Left ventricle myocardium superior (tissue), 1 donor: Measurements from ENCODE around the gene CCDC91. TPM values are rescaled to one million over a fixed set of nuclear protein-coding genes. Genes with fewer than 3 reads are reported as not detected.
A peak's percentile ranks its signal among the peaks of the same experiment; 100 is the strongest.
"Not testable (repeated sequence)": the region's sequence is repeated elsewhere in the genome, so short reads cannot be mapped to it uniquely, and the experiment has no call there.

Experiments
- ATAC-seq: fragments of 200-7000 bp; cut with Tn5 transposase; one replicate; pipeline ENCODE4 v1.9.1; 2020; ENCODE audit warnings: mild to moderate bottlenecking, moderate library complexity
- DNase-seq: peaks from one replicate; pipeline ENCODE4 v3.0.0-alpha.2; 2020
- intact Hi-C: fragments of 100-400 bp; cut with micrococcal nuclease; formaldehyde crosslinking; loops from one replicate; pipeline ENCODE4 v1.11.0; 2022
- total RNA-seq: library from RNA; stranded (reverse); fragmentation: NEBNext Ultra II Directional; extraction: Animal tissue kit (Norgen Biotek cat#: 25700); gene quantifications from one replicate; pipeline ENCODE4 v1.2.1, GENCODE V29; 2021
- donor health status: DM: no; HTN: yes; CAD: no; lungs with severe emphysema.

CCDC91 gene
- total RNA-seq, 1 donor from 2014 or later = 46.0 TPM

DNA sequence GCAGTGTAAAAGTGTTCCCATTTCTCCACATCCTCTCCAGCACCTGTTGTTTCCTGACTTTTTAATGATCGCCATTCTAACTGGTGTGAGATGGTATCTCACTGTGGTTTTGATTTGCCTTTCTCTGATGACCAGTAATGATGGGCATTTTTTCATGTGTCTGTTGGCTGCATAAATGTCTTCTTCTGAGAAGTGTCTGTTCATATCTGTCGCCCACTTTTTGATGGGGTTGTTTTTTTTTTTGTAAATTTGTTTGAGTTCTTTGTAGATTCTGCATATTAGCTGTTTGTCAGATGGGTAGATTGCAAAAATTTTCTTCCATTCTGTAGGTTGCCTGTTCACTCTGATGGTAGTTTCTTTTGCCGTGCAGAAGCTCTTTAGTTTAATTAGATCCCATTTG is 140.0 kb downstream of the CCDC91 start:
- intact Hi-C loops, DNase-seq, ATAC-seq: not testable (repeated sequence)

- intact Hi-C loops = no loop called here
- ATAC-seq (no peak), DNase-seq (no peak)
These were observed 140.9 kb downstream of the CCDC91 start for GRCh38 chr12:28331130-28331529.

GRCh38 chr12:28340261-28341045 is 150.2 kb downstream of the CCDC91 start:
- no peak for DNase-seq
- ATAC-seq = peak; percentile 15

GRCh38 chr12:28343713-28344112 is 153.5 kb downstream of the CCDC91 start:
- ATAC-seq = no peak
- no peak for DNase-seq
- intact Hi-C loops = no loop called here

More at GRCh38 chr12:28340261-28341045, 150.2 kb downstream of the CCDC91 start:
- intact Hi-C loops = no loop called here

- intact Hi-C loops = no loop called here
- peak; percentile 56 for ATAC-seq
- DNase-seq = no peak
These were observed 156.3 kb downstream of the CCDC91 start for GRCh38 chr12:28346567-28346966.

GRCh38 chr12:28349196-28349595 is 158.9 kb downstream of the CCDC91 start:
- ATAC-seq = no peak
- intact Hi-C loops = no loop called here

DNA sequence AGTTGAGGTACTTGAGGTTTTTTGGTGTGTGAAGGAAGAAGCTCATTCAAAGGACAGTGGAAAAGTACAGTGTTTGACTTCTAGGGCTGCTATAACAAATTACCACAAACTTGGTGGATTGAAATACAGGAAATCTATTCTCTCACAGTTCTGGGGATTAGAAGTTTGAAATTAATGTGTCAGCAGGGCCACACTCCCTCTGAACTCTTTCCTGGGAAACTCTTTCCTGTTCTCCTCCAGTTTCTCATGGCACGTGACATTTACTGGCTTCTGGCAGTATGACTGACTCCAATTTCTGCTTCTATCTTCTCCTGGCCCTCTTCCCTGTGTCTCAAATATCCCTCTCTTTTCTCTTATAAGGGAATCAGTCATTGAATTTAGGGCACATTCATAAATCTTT is 160.2 kb downstream of the CCDC91 start:
- intact Hi-C loops = no loop called here
- DNase-seq = no peak
- ATAC-seq = no peak

More at GRCh38 chr12:28349196-28349595, 158.9 kb downstream of the CCDC91 start:
- no peak for DNase-seq

DNA sequence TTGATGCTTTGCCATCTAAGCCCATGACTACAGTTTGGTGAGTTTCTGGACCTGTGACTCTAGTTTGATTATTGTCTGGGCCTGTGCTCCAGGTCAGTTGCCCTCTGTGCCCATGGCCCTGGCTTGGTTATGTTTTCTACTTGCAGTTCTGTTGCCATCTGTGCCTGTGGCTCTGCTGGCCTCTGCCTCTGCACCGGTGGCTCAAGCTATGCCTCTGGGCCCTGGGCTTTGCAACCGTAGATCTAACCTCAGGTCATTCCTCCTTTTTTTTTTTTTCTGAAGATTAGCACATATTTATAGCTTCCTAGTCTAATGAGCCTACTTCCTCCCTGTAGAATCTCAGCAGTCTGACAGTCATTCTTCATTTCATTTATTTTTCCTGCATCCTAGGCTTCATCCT is 161.2 kb downstream of the CCDC91 start:
- ATAC-seq = no peak
- intact Hi-C loops = no loop called here
- no peak for DNase-seq

DNA sequence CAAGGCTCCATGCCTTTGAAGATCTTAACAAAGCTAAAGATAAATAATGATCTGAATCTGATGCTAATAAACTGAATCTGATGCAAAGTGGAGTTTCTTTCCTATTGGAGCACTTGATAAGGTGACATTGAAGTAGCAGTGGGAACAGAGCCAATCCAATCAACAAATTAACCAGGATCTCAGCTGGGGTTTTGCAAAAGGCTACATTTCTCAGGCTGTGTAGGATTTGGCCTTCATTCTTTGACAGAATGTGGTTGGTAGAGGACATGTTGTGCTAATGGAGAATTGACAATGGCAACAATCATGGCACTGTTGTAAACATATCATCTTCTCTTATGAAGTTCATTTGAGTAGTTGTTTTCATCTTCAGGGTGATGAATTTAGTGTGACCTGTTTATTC is 164.9 kb downstream of the CCDC91 start:
- DNase-seq (no peak), ATAC-seq (no peak)
- intact Hi-C loops = no loop called here

- DNase-seq = peak; percentile 39
- intact Hi-C loops = no loop called here
- ATAC-seq = peak; percentile 71
These were observed 170.0 kb downstream of the CCDC91 start for GRCh38 chr12:28360253-28360652.

DNA sequence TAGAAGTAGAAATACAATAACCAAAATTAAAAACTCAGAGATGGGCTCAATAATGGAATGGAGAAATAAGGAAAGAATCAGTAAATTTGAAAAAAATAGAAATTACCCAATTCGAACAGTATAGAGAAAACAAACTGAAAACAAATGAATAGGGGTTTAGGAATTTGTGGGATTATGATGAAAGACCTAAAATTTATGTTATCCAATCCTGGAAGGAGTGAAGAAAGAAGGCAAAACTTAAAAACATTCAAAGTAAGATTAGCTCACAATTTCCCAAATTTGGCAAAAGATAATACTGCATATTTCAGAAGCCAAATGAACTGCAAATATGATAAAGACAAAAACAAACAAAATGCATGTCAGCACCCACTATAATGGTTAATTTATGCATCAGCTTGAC is 177.1 kb downstream of the CCDC91 start:
- DNase-seq (no peak), ATAC-seq (no peak)
- intact Hi-C loops = no loop called here

- intact Hi-C loops = no loop called here
- DNase-seq (no peak), ATAC-seq (no peak)
These were observed 177.7 kb downstream of the CCDC91 start for GRCh38 chr12:28367993-28368392.

DNA sequence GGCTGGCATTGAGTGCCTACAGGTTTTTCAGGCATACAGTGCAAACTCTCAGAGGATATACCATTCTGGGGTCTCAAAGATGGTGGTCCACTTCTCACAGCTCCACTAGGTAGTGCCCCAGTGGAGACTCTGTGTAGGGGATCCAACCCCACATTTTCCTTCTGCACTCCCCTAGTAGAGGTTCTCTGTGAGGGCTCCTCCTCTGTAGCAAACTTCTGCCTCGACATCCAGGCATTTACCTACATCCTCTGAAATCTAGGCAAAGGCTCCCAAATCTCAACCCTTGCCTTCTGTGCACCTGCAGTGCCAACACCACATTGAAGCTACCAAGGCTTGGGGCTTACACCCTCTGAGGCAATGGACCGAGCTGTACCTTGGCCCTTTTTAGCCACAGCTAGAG is 179.2 kb downstream of the CCDC91 start:
- no peak for ATAC-seq
- no peak for DNase-seq
- intact Hi-C loops = no loop called here

DNA sequence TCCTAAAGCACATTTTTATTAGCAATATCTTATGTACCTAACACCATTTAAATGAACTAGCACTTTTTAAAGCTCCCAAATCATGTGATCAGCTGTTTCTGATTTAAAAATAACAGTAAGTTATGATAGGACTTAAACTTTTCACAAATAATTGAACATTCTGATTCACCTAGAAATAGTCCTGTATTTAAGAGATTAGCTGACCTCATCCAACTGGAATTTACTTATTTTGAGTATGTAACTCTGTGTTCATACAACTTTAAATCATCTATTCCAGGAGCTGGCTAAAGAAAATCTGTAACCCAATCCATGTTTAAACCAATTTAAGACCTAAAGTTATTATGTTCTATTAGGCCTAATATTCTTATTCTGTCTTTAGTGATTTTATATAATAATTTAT is 184.3 kb downstream of the CCDC91 start:
- DNase-seq = no peak
- ATAC-seq = no peak
- intact Hi-C loops = no loop called here

DNA sequence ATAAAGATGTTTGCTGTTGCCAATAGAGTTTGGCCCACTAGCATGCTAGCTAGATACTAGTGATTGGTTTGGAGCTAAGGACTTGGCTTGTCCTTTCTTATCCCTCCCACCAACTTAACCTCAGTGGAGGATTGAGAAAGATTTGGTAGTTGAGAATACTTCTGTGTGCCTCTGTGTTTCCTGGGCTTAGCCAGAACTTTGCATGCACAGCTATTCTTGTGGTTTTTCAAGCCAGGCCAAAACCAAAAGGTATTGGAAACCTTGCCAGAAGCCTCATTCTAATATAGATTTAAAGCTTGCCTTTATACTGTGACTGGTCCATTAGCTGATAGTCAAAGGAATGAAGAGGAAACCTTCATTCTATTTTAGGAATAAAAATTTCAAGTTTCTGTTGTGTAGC is 188.5 kb downstream of the CCDC91 start:
- DNase-seq (no peak), ATAC-seq (no peak)
- intact Hi-C loops = no loop called here

GRCh38 chr12:28379779-28380178 is 189.5 kb downstream of the CCDC91 start:
- DNase-seq, intact Hi-C loops, ATAC-seq: not testable (repeated sequence)

DNA sequence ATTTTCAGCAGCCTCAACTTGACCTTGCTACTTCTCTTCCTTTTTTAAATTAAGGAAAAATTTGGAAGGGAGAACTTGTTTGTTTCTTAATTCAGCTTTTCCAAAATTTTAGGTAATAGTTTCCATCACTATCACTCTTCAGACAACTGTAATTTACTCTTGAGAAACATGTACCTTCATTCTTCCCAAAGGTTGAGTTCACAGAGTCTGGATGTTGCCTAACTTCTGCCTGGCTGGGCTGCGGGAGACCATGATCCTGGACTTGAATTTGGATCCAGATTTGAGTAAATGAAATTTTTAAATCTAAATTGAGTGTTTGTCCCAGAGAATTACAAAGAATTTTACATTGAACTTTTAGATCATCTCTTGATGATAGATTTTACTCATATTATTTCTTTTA is 193.1 kb downstream of the CCDC91 start:
- ATAC-seq = no peak
- DNase-seq = no peak
- intact Hi-C loops = no loop called here

- no peak for DNase-seq
- ATAC-seq = no peak
- intact Hi-C loops = no loop called here
These were observed 198.6 kb downstream of the CCDC91 start for GRCh38 chr12:28388879-28389278.

DNA sequence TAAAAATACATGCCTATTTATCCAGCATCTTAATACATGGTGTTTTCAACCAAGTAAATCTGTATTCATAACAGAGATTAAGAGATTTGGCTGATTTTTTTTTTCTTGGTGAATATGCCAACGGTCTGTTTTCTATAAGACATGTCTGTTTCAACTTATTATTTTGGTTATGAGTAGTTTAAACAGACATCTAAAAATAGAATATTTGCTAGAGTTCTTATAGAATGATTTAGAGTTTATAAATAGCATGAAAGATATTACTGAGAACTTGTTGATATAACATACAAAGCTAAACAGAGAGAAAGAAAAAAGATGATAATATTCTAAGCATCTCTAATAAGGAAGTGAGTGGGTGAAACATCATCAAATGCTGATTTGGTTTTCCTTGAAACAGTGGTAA is 199.9 kb downstream of the CCDC91 start:
- no peak for DNase-seq
- ATAC-seq = no peak
- intact Hi-C loops = no loop called here

DNA sequence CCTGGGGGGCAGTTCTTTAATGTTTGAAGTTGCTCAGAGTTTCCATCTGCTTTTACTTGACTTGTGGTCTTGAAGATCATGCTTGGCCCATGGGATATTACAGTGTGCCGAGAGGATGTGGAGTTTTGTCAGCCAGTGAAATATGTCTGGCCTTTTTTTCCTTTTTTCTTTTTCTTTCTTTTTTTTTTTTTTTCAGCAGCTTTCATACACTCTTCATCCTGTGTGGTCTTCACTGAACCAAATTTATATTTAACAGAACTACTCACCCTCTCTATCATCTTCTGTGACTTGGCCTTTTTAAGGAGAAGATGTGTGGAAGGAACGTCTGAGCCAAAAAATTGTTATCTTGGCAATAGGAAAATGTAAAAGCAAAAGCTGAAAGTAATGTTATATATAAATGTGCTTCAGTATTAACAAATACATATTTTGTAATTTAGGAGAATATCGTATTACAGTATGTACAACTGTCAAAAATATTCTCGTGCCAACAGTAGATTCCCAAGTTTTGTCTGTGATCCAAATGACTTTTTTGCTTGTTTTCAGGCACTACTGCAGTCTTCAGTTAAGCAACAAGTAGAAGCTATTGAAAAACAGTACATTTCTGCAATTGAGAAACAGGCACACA is 200.6 kb downstream of the CCDC91 start:
- DNase-seq = no peak
- peak; percentile 28 for ATAC-seq
- intact Hi-C loops = no loop called here

- DNase-seq = no peak
- no peak for ATAC-seq
- intact Hi-C loops = no loop called here
These were observed 219.6 kb downstream of the CCDC91 start for GRCh38 chr12:28409892-28410291.
